Measurements from ENCODE around the gene OR6C68. TPM values are rescaled to one million over a fixed set of nuclear protein-coding genes. Genes with fewer than 3 reads are reported as not detected.
"Not testable (repeated sequence)": the region's sequence is repeated elsewhere in the genome, so short reads cannot be mapped to it uniquely, and the experiment has no call there.

OR6C68 gene
- total RNA-seq (2014; rRNA removed; shearing (Covaris generic)) = not detected in 2 replicates

DNA sequence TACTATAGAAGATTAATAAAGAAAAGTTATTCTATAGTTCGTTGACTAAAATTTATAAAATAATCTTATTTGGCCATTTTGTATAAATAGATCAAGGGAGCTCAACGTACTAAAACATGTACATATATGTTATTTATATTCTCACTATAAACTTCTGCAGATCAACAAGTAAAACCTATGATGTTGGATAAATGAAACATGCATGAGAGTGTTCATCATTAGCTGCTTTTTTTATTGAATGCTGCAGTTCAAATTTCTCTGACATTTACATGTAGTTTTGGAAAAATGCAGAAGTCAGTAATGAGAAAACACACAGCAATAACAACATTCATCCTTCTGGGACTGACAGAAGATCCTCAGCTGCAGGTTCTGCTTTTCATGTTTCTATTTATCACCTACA, at the start of gene OR6C68:
Gene OR6C68 (plus strand): TSS at position 301 of the 400 bp plus-strand sequence. CDS start 0 bp downstream, at position 301.
- no peak for DNase-seq (ENCODE audit: low spot score)

DNA sequence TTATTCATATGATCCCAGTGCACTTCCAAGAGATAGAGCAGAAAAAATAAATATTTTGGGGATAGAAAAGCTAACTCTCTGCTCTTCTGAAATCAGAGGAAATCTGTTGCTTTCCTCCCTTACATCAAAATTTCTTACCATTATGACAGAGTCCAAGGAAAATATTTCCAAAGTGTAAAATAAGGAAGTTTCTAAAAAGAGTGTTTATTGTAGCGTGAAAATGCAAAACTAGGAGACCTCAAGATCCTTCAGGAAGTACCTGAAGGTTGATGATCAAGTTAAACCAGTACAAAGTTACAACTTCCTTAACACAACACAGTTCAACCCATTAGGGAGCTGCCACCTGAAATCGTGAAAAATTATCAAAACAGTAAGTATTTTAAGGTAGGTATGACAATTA, 48.4 kb upstream of the OR6C68 start, which contains the start of gene OR6C2:
Gene OR6C2 (plus strand): TSS at position 301 of the 400 bp plus-strand sequence. CDS start 8,138 bp downstream, outside the sequence.
- DNase-seq (ENCODE audit: low spot score) = no peak

DNA sequence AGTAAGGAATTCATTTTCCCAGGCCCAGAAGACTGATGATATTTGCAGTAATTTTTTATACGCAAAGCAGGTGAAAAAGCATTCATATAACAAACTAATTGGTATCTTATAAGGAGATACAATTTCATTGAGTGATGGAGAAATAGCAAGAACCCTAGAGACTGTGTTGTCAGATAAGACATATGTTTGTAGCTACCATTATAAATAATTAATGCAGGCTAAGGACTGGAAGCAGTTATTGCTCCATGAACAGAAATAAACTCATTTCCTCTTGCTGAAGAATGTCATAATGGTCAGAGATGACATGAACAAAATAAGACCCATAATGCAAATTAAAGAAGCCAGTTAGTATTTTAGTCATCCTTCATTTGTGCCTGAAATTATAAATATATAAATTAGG, 46.8 kb upstream of the OR6C68 start:
- no peak for DNase-seq (ENCODE audit: low spot score)

DNA sequence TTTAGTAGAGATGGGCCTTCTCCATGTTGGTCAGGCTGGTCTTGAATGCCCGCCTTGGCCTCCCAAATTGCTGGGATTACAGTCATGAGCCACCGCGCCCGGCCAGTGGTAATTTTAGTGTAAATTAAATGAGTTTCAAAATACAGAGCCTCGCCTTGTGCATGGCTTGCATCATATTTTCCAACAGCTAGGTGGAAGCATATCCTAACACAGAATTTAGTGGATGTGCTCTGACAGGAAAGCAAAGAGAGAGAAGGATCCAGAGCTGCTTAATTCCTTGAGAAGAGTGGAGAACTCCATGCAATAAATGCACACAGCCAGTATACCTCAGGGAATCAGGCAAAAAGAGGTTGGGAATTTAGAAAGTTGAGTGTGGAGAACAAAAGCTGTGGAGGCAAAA, 45.9 kb upstream of the OR6C68 start:
- no peak for DNase-seq (ENCODE audit: low spot score)

DNA sequence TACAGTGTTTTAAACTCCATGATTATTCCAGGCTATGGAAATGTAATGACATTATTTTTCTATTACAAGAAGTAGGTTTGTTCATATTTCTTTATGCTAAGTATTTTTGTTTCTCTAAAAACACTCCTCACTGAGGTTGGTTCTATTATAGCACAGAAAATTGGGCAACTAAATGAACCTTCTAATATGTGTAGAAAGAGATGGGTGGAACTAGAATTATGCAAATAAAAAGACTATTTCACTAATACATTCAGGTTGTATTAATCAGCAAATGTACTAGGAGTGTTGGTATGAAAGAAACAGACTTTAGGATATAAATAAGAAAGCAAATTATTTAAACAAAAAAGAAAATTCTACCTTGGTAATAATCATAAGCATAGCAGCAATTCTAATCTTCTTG, 43.4 kb upstream of the OR6C68 start:
- DNase-seq (ENCODE audit: low spot score) = no peak

DNA sequence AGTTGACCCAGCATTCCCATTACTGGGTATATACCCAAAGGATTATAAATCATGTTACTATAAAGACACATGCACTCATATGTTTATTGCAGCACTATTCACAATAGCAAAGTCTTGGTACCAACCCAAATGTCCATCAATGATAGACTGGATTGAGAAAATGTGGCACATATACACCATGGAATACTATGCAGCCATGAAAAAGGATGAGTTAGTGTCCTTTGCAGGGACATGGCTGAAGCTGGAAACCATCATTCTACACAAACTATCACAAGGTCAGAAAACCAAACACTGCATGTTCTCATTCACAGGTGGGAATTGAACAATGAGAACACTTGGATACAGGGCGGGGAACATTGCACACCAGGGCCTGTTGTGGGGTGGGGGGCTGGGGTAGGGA, 27.3 kb upstream of the OR6C68 start:
- DNase-seq (ENCODE audit: low spot score) = not testable (repeated sequence)

DNA sequence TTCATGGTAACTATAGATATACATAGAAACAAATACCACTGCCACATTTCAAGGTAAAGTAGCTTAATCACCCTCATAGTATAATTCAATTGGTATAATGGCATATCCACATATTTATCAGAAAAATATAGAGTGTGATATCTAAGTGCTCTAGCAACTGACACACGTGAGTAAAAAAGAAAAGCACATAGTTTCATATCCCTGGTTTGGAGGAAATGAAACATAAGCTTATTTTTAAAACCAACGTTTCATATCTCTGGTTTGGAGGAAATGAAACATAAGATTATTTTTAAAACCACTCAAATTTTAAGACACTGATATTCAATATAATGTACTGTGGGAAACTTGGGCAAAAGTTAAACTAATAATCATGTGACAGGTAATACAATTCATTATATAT, 24.3 kb upstream of the OR6C68 start:
- no peak for DNase-seq (ENCODE audit: low spot score)

DNA sequence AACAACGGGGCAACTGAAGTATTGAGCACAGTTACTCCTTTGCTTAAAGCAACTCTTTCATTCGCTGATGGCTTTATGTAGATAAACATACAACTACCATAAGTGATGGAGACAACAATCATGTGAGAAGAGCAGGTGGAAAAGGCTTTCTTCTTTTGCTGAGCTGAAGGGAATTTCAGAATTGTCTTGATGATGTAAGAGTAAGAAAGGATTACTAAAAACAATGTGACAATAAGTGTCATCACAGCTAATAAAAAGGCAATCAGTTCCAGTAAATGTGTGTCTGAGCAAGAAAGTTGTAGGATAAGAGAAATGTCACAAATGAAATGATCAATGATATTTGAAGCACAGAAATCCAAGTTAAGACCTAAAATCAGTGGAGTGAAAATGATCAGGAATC, 22.9 kb upstream of the OR6C68 start:
- DNase-seq (ENCODE audit: low spot score) = no peak

DNA sequence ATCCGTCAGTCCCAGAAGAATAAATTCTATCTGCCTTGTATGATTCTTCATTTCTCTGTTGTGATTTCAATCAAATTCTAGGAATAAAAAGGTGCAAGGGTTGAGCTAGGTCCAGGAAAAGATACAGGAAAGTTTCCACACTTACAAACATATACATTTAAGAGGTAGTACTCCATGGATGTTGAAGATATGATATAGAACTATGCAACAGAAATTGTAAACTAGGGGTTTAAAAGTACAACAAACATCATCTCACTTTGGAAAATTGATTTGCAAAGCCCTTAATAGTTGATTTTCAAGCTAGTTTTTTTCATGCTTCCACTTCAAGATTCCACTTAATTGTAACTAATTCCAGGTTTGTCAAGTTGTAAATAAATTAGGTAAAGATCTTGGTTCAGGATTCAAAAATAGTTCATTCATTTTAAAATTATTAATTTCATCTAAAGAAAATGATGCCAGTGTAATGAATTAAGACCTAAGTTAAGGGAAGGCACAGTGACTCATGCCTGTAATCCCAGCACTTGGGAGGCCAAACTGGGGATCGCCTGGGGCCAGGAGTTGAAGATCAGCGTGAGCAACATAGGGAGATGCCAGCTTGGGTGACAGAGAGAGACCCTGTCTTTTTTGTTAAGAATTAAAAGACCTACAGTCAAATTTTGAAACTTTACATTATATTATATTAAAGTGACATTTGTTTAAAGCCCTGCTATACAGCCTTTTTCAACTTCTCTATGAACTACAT, 21.9 kb upstream of the OR6C68 start, which contains the start of gene OR6C70:
Gene OR6C70 (minus strand): TSS at position 51 of the 742 bp plus-strand sequence. CDS start 0 bp downstream, at position 51.
- no peak for DNase-seq (ENCODE audit: low spot score)

DNA sequence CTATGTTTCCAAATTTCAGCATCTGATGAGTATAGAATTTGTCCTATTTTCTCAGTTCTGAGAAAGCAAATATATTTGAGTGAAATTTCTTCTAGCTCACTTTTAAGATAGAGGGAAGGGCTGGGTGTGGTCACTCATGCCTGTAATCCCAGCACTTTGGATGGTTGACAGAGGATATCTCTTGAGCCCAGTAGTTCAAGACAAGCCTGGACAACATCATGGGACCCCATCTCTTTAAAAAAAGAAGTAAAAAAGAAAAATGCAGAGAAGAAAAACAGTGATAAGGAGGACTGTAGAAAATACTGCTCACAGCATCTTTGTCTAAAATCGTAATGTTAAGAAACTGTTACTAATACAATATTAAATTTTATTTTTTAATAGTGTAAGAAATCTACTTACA, 19.9 kb upstream of the OR6C68 start:
- no peak for DNase-seq (ENCODE audit: low spot score)

DNA sequence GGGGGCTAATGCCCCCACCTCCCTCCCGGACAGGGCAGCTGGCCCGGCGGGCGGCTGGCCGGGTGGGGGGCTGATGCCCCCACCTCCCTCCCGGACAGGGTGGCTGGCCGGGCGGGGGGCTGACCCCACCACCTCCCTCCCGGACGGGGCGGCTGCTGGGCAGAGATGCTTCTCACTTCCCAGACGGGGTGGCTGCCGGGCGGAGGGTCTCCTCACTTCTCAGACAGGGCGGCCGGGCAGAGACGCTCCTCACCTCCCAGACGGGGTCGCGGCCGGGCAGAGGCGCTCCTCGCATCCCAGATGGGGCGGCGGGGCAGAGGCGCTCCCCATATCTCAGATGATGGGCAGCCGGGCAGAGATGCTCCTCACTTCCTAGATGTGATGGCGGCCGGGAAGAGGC, 13.0 kb upstream of the OR6C68 start:
- not testable (repeated sequence) for DNase-seq (ENCODE audit: low spot score)

DNA sequence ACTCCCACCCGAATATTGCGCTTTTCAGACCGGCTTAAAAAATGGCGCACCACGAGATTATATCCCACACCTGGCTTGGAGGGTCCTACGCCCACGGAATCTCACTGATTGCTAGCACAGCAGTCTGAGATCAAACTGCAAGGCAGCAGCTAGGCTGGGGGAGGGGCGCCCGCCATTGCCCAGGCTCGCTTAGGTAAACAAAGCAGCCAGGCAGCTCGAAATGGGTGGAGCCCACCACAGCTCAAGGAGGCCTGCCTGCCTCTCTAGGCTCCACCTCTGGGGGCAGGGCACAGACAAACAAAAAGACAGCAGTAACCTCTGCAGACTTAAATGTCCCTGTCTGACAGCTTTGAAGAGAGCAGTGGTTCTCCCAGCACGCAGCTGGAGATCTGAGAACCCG, 7.9 kb upstream of the OR6C68 start:
- not testable (repeated sequence) for DNase-seq (ENCODE audit: low spot score)

DNA sequence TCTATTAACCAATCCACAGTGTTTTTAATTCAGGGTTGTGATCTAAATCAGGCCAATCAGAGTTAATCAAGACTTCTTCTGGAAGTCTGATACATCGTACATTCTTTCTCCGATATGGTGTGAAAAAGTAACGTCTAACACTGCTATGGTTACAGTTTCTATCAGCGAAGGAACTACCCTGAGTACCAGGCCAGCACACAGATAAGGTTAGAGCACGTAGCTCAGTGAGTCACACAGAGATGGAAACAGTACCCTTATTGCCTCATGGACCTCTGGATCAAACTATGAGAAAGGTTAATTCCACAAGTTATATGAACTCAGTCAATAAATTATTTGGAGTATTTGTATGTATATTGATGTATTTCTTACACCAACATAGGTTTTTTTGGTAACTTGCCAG, 3.3 kb downstream of the OR6C68 start:
- no peak for DNase-seq (ENCODE audit: low spot score)

DNA sequence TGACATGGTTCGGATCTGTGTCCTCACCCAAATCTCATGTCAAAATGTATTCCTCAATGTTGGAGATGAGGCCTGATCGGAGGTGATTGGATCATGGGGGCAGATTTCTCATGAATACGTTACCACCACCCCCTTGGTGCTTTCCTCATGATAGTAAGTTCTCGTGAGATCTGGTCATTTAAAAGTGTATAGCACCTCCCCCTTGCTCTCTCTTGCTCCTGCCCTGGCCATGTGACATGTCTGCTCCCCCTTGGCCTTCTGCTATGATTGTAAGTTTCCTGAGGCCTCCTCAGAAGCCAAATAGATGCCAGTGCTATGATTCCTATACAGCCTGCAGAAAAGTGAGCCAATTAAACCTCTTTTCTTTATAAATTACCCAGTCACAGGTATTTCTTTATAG, 7.1 kb downstream of the OR6C68 start:
- no peak for DNase-seq (ENCODE audit: low spot score)

DNA sequence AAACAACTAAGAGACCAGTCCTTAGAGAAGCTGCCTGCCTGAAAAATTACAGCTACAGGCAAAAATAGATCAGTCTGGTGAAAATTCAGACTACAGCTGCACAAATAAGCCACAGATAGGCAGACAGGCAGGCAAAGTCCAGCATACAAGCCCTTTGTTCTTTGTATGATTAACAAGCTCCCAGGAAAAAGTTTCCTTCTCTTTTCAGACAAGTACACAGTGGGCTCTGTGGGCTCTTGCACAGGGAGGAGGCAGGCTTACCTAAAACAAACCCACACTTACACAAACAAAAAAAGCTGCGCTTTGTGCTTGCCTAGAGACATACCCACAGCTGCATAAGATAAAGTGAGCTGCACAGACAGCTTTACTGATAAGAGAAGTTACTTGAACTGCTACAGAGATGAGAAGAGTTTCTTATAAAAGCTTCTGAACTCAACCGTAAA, 7.7 kb downstream of the OR6C68 start:
- no peak for DNase-seq (ENCODE audit: low spot score)

DNA sequence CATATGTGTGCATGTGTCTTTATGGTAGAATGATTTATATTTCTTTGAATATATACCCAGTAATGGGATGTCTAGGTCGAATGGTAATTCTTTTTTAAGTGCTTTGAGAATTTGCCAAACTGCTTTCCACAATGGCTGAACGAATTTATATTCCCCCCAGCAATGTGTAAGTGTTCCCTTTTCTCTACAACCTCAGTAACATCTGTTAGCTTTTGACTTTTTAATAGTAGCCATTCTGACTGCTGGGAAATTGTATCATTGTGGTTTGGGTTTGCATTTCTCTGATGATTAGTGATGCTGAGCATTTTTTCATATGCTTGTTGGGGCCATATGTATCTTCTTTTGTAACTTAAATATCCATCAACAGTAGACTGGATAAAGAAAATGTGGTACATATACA, 9.4 kb downstream of the OR6C68 start:
- no peak for DNase-seq (ENCODE audit: low spot score)

DNA sequence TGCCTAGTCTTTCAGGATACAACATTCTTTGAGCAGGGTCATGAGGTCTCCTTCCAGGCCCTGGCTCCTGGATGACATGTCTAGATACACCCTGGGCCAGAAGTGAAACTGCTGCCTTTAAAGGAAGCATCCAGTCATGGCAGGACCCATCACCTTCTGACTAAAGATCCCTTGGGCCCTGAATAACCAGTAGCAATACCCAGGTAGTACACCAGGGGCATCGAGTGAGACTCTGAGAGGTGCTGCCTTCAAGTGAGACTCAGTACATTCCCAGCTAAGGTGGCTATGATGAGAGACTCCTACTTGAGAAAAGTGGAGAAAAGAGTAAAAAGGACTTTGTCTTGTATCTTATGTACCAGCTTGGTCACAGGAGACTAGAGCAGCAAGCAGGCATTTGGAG, 23.5 kb downstream of the OR6C68 start:
- no peak for DNase-seq (ENCODE audit: low spot score)

DNA sequence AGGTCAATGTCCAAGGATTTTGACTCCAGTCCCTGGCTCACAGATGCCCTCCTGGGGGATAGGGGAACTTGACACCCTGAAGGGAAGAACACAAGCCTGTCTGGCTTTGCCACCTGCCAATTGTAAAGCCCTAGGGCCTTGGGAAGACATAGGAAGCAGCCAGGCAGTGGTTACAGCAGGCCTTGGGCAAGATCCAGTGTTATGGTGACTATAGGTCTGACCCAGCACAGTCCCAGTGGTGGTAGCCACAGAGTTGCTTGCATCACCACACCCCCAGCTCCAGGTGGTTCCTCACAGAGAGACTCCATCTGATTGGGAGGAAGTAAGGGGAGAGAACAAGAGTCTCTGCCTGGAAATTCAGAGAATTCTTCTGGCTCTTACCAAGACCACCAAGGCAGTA, 24.2 kb downstream of the OR6C68 start:
- no peak for DNase-seq (ENCODE audit: low spot score)

Other genes with a start within 250 kb of the OR6C68 start
- gene OR6C74, start 247.8 kb upstream of the OR6C68 start, total RNA-seq (2014; rRNA removed; shearing (Covaris generic)) = not detected in 2 replicates
- gene OR6C6, start 195.8 kb upstream of the OR6C68 start, total RNA-seq (2014; rRNA removed; shearing (Covaris generic)) = not detected in 2 replicates
- gene OR6C1, start 178.0 kb upstream of the OR6C68 start, total RNA-seq (2014; rRNA removed; shearing (Covaris generic)) = not detected in 2 replicates
- not detected in 2 replicates for gene OR6C3, start 161.6 kb upstream of the OR6C68 start, total RNA-seq (2014; rRNA removed; shearing (Covaris generic))
- gene OR6C75, start 129.4 kb upstream of the OR6C68 start, total RNA-seq (2014; rRNA removed; shearing (Covaris generic)) = not detected in 2 replicates
- gene OR6C65, start 91.8 kb upstream of the OR6C68 start, total RNA-seq (2014; rRNA removed; shearing (Covaris generic)) = not detected in 2 replicates
- not detected in 2 replicates for gene OR6C76, start 66.1 kb upstream of the OR6C68 start, total RNA-seq (2014; rRNA removed; shearing (Covaris generic))
- not detected in 2 replicates for gene OR6C2, start 48.3 kb upstream of the OR6C68 start, total RNA-seq (2014; rRNA removed; shearing (Covaris generic))
- not detected in 2 replicates for gene OR6C70, start 22.2 kb upstream of the OR6C68 start, total RNA-seq (2014; rRNA removed; shearing (Covaris generic))
- gene OR6C4, start 57.2 kb downstream of the OR6C68 start, total RNA-seq (2014; rRNA removed; shearing (Covaris generic)) = not detected in 2 replicates
- gene OR2AP1, start 80.1 kb downstream of the OR6C68 start, total RNA-seq (2014; rRNA removed; shearing (Covaris generic)) = not detected in 2 replicates
- gene OR10P1, start 144.5 kb downstream of the OR6C68 start, total RNA-seq (2014; rRNA removed; shearing (Covaris generic)) = not detected in 2 replicates
- 7.8 and 10.7 TPM in 2 replicates for gene ITGA7, start 215.5 kb downstream of the OR6C68 start, total RNA-seq (2014; rRNA removed; shearing (Covaris generic))
- gene BLOC1S1, start 223.7 kb downstream of the OR6C68 start, total RNA-seq (2014; rRNA removed; shearing (Covaris generic)) = 96.1 and 135 TPM in 2 replicates
- 2.7 and 7.5 TPM in 2 replicates for gene RDH5, start 228.0 kb downstream of the OR6C68 start, total RNA-seq (2014; rRNA removed; shearing (Covaris generic))
- 1,213 and 1,362 TPM in 2 replicates for gene CD63, start 236.6 kb downstream of the OR6C68 start, total RNA-seq (2014; rRNA removed; shearing (Covaris generic))

Measured in A172 (cell line).